Measurements from ENCODE around the gene TULP1. TPM values are rescaled to one million over a fixed set of nuclear protein-coding genes. Genes with fewer than 3 reads are reported as not detected.
A peak's percentile ranks its signal among the peaks of the same experiment; 100 is the strongest.

The TULP1 gene
- total RNA-seq, 4 donors from 2014 or later, result not detected

DNA sequence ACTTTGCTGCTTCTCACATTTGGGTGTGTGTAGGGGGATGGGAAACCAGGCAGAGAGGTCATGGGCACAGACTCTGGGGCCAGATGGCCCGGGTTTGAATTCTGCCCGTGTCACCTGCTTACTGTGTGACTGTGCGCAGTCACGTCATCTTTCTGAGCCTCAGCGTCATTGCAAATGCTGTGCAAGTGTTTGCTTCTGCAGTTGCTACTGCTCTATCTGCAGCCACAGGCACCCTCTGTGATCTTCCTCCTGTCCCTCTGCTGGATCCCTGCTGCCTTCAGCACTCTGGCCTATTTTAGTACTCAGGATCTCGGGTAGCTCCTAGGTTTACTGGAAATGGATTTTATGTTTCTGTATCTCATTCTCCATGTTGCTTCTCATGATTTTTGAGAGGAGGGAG lies 40.6 kb upstream of the TULP1 start:
- no peaks in the 10 kb centered on the region for H3K36me3 ChIP-seq
- DNase-seq, result no peak
- intact Hi-C loops (cut with DNase I), result no loop called here
- no peak for TF ChIP-seq POLR2A (IDR thresholded peaks at IDR 0.05)
- TF ChIP-seq, protein P1, sequence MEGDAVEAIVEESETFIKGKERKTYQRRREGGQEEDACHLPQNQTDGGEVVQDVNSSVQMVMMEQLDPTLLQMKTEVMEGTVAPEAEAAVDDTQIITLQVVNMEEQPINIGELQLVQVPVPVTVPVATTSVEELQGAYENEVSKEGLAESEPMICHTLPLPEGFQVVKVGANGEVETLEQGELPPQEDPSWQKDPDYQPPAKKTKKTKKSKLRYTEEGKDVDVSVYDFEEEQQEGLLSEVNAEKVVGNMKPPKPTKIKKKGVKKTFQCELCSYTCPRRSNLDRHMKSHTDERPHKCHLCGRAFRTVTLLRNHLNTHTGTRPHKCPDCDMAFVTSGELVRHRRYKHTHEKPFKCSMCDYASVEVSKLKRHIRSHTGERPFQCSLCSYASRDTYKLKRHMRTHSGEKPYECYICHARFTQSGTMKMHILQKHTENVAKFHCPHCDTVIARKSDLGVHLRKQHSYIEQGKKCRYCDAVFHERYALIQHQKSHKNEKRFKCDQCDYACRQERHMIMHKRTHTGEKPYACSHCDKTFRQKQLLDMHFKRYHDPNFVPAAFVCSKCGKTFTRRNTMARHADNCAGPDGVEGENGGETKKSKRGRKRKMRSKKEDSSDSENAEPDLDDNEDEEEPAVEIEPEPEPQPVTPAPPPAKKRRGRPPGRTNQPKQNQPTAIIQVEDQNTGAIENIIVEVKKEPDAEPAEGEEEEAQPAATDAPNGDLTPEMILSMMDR (IDR thresholded peaks at IDR 0.05), result no peak
- H3K9me3 ChIP-seq, result no peaks in the 10 kb centered on the region
- peaks cover 0 to 2% of the 10 kb centered on the region in 2 donors for H3K4me1 ChIP-seq
- H3K27ac ChIP-seq, result no peak overlapping the region
- no peaks in the 10 kb centered on the region for H3K27me3 ChIP-seq
- WGBS, 2 donors, result 82 to 91% methylated on average over 6 of the region's 6 CpGs
- no peak overlapping the region for H3K4me3 ChIP-seq (replicated peaks in 1 of 3)

- Histone ChIP-seq H3K27ac (no peak overlapping the region), H3K27me3 (no peaks in the 10 kb centered on the region), H3K4me3 (replicated peaks in 1 of 3) (no peak overlapping the region), H3K36me3 (no peaks in the 10 kb centered on the region), H3K4me1 (peaks cover 0 to 2% of the 10 kb centered on the region in 2 donors), H3K9me3 (no peaks in the 10 kb centered on the region)
- TF ChIP-seq POLR2A (IDR thresholded peaks at IDR 0.05), result no peak
- TF ChIP-seq, protein P1 (IDR thresholded peaks at IDR 0.05), result peak in 5 of 6 experiments; percentile 28 to 63 (median 58)
- intact Hi-C loops (cut with DNase I), result no loop called here
- DNase-seq, result no peak
- WGBS, 2 donors, result 71 to 82% methylated on average over 5 of the region's 5 CpGs
Observed at GRCh38 chr6:35552285-35552917, 39.7 kb upstream of the TULP1 start.

DNA sequence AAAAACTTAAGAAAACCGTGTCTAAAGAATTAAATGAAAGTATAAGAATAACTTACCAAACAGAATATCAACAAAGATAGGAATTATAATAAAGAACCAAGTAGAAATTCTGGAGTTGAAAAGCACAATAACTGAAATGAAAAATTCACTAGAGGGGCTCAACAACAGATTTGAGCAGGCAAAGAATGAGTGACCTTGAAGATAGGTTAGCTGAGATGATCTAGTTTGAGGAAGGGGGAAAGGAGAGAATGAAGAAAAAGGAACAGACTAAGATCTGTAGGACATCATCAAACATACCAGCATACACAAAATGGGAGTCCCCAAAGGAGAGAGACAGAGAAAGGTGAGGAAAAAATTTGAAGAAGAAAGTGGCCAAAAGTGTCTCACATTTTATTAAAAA lies 37.7 kb upstream of the TULP1 start:
- Histone ChIP-seq H3K27ac (no peak overlapping the region), H3K9me3 (no peaks in the 10 kb centered on the region), H3K4me1 (peaks cover 0 to 2% of the 10 kb centered on the region in 2 donors), H3K36me3 (no peaks in the 10 kb centered on the region), H3K27me3 (no peaks in the 10 kb centered on the region), H3K4me3 (replicated peaks in 1 of 3) (no peak overlapping the region)
- DNase-seq, result no peak
- WGBS, 2 donors, result 68 to 76% methylated on average over 1 of the region's 1 CpG
- intact Hi-C loops (cut with DNase I), result no loop called here
- TF ChIP-seq, protein P1 (IDR thresholded peaks at IDR 0.05), result no peak
- TF ChIP-seq POLR2A (IDR thresholded peaks at IDR 0.05), result no peak

DNA sequence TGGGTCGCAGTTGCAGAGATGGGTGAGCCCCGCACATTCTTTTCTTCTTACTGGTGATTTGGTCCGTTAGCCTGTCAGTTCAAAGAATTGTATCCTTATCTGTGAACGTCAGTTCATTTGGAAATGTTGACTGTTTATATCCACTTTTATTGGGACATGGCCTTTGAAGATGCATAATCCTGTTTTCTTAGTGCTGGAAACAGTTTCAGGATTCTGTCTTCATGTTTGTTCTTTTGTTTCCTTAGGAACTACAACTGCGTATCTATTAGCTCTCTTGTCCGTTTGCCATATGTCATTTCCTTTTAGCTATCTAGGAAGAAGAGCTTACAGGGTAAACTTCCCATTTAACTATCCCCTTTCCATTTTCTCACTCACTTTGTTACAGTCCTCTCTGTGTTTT lies 35.0 kb upstream of the TULP1 start:
- Histone ChIP-seq H3K4me3 (replicated peaks in 1 of 3) (no peak overlapping the region), H3K36me3 (no peaks in the 10 kb centered on the region), H3K4me1 (peaks cover 5 to 9% of the 10 kb centered on the region in 2 donors), H3K27me3 (no peaks in the 10 kb centered on the region), H3K9me3 (no peaks in the 10 kb centered on the region), H3K27ac (no peak overlapping the region)
- TF ChIP-seq, protein P1 (IDR thresholded peaks at IDR 0.05), result no peak
- TF ChIP-seq POLR2A (IDR thresholded peaks at IDR 0.05), result no peak
- 67 to 74% methylated on average over 6 of the region's 6 CpGs for WGBS, 2 donors
- intact Hi-C loops (cut with DNase I), result no loop called here
- no peak for DNase-seq

GRCh38 chr6:35544769-35545361 lies 32.2 kb upstream of the TULP1 start:
- H3K4me1 ChIP-seq, result peaks cover 5 to 8% of the 10 kb centered on the region in 2 donors
- H3K36me3 ChIP-seq, result no peaks in the 10 kb centered on the region
- WGBS, 2 donors, result 55 to 65% methylated on average over 13 of the region's 13 CpGs
- peak in 1 of 2 donors; percentile 33 for DNase-seq
- H3K27ac ChIP-seq, result peak overlapping the region; percentile 82 to 92 (median 88)
- TF ChIP-seq, protein P1 (IDR thresholded peaks at IDR 0.05), result no peak
- no peak for TF ChIP-seq POLR2A (IDR thresholded peaks at IDR 0.05)
- H3K9me3 ChIP-seq, result no peaks in the 10 kb centered on the region
- no peak overlapping the region for H3K4me3 ChIP-seq (replicated peaks in 1 of 3)
- intact Hi-C loops (cut with DNase I), result no loop called here
- no peaks in the 10 kb centered on the region for H3K27me3 ChIP-seq
